T-helper 22 cell (primary cell): ENCODE data around the gene IKZF3.

Experiments
- DNase-seq: peaks from one replicate; pipeline ENCODE4 v3.0.0-alpha.2; 2020; ENCODE audit warnings: low read depth

IKZF3 gene

DNA sequence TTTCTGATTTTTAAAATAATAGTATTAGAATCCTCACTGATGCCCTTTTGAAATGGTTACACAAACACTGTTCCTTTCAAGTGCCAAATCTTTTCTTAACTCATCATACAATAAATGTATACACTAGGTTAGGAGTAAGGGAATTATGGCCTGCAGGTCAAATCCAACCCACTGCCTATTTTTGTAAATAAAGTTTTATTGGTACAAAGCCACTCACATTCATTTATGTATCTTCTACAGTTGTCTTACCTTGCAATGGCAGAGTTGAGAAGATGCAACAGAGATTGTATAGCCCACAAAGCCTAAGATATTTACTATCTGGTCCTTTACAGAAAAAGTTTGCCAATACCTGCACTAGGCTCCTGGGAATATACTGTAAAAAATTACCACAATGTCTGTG is 47.8 kb downstream of the IKZF3 start:
- DNase-seq, result no peak

DNA sequence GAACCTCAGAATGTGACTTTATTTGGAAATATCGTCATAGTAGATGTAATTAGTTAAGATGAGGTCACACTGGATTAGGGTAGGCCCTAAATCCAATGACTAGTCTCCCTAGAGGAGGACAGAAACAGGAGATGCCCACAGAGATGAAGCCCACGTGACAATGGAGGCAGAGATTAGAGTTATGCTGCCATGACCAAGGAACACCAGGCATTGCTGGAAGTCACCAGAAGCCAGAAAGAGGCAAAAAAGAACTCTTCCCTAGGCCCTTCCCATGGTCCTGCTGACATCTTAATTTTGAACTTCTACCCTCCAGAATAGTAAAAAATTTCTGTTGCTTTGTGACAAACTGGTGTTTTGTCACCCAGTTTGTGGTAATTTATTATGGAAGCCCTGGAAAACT is 49.6 kb downstream of the IKZF3 start:
- DNase-seq, result no peak

DNA sequence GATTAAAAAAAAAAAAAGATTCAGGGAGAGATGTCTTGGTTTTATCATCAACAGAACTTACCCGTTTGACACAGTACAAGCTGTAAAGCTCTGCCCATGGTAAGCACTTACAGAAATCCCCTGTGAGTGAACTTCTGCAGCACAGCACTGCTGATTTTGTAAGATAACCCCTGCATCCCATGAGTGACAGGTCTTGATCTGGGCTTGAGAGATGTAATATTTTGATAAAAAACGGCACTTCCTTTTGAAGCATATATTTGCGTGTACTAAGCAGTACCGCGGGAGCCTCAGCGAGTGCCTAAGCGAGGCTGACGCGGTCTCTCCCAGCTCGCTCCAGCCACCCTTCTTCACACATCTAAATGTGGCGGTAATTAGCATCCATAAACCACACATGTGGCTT is 50.5 kb downstream of the IKZF3 start:
- peak; percentile 68 for DNase-seq

DNA sequence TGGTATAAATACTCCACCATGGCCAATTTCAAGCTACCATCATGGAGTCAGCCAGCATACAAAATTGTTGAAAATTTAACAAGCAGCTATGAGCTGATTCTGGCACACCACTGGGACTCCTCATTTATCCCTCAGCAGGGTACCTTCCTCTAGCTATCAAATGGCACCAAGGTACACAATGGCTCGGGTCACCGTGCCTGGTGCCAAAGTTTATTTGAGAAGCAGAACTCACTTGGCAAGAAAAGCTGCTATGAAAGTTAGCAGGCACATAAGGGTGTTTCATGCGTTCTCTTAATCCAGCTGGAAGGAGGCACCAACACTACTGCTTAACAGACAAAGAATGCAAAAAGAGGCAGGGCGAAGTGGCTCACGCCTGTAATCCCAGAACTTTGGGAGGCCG is 51.6 kb downstream of the IKZF3 start:
- no peak for DNase-seq

DNA sequence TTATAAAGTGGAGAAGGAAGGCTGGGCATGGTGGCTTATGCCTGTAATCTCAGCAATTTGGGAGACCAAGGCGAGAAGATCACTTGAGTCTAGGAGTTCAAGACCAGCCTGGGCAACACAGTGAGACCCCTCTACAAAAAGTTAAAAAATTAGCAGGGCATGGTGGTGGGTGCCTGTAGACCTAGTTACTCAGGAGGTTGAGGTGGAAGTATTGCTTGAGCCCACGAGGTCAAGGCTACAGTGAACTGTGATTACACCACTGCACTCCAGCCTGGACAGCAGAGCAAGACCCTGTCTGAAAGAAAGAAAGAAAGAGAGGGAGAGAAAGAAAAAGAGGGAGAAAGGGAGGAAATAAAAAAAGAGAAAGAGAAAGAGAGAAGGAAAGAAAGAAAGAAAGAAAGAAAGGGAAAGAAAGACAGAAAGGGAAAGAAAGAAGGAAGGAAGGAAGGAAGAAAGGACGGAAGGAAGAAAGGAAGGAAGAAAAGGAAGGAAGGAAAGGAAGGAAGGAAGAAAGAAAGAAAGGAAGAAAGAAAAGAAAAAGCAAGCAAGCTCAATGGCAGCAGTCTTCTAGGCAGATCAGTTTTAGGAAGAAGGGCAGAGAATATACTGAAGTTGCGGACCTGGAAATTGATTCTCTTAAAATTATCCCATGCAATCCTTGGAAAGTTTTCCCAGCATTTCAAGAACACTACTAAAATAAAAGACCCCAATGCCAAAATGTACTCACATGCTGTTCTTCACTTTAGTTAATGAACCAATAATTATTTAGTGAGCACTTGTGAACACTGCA is 53.0 kb downstream of the IKZF3 start:
- DNase-seq, result no peak

DNA sequence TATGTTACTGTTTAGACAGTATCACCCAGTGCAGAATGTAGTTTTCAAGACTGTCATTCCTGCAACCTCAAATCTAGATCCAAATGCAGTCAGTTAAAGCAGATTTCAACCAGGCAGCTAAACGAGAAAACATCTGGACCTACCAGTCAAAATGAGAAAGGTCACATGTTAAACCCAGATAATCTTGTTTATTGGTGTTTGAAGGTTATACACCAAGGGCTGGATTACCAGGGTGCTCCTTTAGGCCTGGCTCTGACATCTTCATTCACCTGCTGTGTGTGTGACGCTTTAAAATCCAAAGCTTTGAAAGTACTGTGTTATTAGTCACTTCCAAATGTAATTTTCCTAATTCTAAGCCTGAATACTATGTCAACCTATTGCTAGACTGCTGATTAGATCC is 54.9 kb downstream of the IKZF3 start:
- DNase-seq, result no peak

DNA sequence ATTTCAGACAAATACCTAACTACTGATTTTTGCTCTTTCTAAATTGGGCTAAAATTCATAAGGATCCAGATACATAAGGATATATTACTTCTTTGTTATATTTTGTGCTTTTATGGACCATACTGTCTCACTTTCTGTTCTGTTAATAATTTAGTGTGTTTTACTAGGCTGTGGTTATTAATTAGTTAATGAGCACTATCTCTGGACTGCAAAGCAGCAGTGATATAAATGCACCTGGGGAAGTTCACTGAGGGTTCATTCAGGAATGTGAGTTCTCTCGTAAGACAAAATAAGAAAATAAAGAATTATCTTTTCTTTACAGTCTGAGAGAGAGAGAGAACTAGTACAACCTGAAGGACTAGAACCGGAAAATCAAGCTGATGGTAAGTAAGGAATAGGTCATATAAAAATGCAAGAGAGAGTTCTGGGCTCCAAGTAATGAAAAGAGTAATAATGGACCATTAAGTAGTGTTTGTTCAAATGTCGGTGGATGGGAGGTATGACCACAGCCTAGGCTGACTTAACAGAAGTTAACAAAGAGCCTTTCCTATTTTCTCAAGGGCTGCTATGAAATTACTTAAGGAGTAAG is 55.6 kb downstream of the IKZF3 start:
- no peak for DNase-seq

DNA sequence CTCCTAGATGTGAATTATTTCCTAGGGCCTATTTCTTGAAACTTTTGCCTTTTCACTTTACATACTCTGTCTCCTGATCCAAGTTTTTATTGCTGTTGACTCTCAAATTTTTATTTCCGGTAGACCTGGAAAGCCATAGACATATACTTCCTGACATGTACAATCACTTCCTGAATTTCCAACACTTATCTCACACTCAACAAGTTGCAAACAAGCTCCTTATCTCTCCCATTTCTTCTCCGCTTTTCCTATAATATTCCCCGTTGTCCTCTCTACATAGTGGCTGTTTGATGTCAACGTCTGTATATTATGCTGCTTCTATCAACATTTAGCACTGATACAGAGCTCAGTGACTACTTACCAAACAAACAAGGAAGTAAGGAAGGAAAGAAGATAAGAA is 59.3 kb downstream of the IKZF3 start:
- DNase-seq, result no peak

DNA sequence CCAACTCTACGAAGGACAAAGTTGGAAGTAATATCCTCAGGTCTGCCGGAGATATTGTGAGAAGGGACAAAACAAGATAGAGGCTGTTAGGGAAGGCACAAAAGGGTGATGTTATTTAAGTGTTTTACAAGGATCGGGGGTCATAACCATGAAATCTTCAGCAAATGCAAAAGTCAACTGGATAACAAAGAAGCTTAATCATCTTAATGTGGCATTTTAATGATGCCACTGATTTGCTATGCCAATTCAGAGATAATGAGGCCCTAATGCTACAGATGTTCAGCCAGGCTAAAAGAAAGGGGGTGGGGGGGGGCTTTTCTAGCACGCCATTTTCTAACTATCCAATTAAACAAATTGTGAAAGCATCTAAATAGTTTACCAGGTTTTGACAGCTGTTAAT is 63.1 kb downstream of the IKZF3 start:
- no peak for DNase-seq

DNA sequence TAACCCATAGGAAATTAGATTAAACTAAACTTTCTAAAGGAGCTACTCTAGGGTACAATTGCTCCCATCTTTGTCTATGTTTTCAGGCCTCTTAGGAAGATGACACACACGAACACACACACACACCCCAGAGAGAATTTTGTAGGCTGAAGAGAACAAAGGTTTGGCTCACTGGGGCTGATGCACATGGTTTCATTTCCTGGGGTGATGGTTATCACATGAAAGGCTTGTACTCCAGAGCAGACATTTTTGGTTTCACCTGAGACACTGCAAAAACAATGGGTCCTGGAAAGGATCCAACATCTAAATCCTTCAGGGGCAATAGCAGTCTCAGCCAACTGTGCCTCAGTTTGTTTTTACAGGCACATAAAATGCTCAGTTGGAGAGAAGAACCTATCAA is 63.6 kb downstream of the IKZF3 start:
- DNase-seq, result peak; percentile 51

DNA sequence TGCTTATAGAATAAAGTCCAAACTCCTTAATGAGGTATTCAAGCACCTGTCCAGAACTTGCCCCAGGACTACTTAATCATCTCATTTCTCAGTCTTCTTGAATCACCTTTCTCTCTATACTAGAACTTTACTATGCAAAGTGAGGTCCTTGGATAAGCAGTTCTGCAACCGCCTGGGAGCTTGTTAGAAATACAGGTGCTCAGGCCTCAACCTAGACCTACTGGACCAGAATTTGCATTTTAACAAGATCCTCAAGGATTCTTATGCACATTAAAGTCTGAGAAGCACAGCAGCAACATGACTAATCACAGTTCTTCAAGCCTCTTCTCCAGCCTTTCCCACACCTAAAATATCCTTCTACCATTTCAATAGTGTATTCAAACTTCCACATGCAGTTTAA is 64.7 kb downstream of the IKZF3 start:
- no peak for DNase-seq

DNA sequence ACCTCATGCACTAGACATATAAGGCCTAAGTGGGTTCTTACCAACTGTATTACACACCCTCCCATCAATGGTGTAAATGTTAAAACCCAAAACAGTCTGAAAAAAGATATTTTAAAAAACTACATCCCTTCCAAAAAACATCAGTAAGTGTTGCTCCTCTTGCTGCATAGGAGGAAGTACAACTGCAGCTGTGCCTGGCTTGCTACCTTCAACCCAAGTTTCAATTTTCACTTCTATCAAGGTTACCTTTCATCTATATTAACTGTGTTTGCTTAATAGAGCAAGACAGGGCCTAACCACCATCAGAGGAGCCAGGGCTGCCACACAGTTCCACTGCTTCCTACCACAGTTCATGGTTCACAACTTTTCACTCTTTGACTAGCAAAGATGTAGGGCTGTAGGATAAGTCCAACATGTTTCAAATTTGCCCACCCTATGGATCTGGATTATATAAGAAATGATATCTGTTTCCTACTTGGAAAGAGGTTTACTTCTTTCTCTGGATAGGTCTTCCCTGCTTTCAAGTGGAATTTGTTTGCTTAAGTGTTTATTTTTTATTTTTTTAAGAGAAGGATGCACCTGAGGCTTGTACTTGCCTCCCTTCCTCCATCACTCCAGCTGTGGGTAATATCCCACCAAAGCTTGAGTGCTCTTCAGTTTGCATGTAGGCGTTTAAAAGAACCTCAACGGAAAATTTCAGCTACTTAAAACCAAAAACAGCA is 69.7 kb downstream of the IKZF3 start:
- DNase-seq, result peak; percentile 13

DNA sequence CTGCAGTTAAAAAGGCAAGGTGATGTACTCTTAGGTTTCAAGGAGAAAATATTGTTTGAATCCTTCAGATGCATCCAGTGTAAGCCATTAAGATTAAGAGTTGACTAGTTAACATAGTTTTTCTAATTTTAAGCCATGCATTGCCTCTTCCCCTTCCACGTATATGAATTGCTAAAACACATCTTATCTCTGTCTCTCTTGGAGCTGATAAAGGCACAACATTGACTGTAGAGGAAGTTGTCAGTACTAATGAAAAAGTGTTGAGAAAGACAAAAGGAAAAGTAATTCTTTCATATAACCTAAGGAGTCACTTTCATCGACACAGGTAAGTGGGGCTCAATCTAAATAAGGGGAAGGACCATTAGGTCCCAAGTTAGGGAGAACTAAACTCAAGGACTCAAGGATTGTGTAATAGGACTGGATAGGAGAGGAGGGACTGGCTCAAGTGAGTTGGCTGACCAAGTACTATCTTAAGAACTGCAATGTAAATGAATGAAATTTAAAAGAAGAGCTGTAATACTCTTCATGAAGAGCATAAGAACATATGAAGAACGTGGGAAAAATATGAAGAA is 70.7 kb downstream of the IKZF3 start:
- no peak for DNase-seq

DNA sequence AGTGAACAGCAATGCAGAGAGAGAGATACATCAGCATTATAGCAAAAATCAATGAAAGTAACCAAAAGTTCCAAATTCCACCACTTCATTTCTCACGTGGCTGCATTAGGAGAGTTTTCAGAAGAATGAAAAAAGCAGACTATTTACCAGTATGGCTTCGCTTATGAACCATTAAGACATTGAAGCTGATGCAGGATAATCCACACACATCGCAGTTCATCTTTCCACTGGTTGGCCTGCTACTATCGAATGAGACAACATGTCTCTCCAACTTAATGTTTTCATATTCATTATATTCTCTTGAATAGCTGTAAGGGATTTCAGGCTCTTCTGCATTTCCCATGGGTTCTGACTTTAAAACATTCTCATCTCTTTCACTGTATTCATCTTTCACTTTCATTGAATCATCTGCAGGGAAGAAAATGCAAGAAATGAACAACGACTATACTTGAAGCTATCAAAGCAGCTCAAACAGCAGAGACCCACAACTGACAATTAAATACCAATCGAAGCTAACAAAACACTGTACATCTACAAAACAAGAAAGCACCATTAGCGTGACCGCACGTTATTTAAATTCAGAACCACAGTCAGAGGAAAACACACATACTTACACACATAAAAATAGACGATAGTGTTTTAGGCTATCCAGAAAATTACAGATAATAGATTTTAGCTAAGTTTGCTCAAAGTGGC is 71.4 kb downstream of the IKZF3 start:
- DNase-seq, result no peak

DNA sequence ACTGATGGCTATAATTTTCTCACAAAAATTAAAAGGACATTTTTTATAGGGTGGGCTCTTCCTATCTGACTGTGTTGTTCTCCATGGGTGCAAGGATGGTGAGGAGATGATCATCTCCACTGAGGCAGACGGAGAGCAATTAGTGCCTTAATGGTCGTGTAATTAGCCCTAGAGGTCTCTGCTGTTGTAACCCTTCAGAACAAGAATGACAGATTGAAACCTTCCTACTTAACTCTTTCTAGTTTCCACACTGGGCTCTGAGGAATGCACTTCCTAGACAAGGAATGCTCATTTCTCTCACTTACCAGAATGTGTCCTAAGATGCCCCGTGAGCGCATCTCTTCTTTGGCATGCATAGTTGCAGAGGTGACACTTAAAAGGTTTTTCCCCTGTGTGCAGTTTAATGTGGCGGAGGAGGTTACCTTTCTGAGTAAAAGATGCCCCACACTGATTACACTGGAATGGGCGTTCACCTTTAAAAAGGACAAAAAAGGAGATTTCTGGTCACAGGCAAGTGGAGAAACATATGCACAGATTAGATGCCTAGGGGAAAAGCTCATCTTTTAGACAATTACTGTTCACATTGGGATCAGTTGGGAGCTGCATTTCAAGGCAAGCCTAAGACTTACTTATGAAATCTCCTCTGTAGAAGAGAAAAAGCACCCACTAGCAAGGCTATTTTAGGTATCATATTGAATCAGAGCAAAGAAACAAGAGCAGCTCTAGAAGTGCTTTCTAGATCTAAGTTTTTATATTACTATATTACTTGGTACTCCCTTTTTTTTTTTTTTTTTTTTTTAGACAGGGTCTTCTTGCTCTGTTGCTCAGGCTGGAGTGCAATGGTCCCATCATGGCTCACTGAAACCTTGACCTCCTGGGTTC is 72.8 kb downstream of the IKZF3 start:
- peak; percentile 29 for DNase-seq

DNA sequence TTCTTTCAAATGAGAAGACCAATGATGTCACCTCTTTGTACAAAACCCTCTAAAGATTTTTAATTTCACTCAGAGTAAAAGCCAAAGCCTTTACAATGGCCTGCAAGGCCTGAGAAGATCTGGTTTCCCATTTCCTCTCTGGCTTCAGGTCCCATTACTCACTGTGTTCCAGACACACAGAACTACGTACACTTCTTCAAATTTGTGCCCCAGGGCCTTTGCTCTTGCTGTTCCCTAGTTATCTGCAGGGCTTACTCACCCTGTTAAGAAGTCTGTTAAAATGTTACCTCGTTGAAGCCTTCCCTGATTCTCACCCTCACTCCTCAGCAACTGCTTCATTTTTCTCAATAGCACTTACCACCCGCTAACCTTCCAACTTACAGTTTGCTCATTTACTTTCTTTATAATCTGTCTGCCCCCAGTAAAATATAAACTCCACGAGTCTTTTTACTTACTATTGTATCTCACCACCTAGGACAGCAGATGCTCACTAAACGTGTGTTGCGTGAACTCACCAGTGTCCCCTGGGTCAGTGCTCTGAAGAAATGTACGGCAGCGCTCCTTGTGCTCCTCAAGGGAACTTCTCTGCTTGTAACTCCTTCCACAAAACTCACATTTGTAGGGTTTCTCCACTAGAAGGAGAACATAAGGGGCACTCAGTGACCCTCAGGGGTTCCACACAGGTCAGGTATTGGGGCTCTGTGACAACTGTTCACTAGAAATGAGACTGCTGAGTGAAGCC is 76.2 kb downstream of the IKZF3 start:
- no peak for DNase-seq

DNA sequence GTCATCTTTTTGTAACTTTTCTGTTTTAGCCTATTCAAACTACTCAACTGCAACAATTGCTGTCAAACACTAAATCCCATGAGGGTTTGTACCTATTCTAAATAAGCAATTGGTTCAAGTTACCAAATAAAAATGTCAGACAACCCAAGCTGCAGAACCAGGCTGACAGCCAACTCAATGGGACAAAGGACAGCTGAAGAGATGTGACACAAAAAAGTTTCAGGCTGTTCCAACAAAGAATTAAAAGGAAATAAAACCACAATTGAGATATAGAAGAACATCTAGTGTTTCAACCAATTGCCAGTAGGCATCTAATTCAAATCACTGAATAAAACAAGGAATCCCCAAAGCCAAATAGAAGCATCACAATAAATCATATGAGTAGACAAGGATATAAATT is 77.1 kb downstream of the IKZF3 start:
- no peak for DNase-seq

DNA sequence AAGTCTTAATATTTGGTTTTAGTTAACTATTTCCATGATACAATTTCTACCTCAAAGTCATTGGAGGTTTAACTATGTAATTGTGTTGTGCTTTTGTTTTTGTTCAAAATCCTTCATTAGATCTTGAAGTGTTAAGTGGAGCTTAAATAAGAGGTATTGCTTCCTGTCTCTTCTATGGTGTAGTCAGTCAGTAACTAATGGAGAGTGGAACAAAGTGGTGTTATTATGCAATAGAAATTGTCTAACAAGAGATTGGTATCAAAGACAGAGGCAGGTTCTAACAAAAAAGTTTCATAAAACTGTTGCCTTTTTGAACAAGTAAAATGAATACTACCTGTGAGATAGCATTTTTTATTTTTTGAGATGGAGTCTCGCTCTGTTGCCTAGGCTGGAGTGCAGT is 81.1 kb downstream of the IKZF3 start:
- DNase-seq, result no peak

DNA sequence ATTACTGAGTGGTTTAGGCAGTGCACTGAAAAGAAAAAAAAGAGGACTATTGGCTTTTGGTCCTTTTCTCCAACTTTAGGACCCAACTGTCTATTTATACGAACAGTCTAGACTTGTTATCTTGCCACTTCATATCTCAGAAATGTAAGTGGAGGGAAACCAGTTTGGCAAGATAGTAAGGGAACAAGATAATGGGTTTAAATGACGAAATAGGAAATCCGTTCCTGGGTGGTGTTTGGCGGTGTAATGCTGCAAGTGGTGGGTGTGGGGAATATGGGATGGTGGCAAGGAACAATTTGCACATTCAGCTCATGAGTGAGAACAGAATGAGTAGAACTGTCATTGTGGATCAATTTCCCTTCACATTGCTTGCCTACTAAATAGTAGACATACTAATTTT is 81.6 kb downstream of the IKZF3 start:
- DNase-seq, result no peak

DNA sequence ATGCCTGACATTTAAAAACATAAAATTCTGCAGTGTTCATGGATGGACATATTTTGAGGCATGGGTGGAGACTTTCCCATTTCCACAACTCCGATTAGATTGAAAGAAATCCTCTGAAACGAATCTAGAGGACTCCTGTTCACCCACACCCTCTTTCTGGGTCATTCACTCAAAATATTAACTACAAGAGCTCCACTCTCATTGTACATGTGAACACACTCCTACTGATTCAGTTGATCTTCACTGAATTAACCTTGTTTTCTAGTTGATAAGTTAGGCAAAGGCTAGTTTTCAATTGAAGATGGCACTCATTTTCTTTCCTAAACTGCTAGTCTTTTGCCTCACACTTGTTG is 82.3 kb downstream of the IKZF3 start:
- DNase-seq, result no peak
